ENCODE results near the gene DKK2. TPM values are rescaled to one million over a fixed set of nuclear protein-coding genes. Genes with fewer than 3 reads are reported as not detected.
"Not testable (repeated sequence)": the region's sequence is repeated elsewhere in the genome, so short reads cannot be mapped to it uniquely, and the experiment has no call there.

DKK2 gene
- total RNA-seq, 1 donor from 2014 or later = not detected

DNA sequence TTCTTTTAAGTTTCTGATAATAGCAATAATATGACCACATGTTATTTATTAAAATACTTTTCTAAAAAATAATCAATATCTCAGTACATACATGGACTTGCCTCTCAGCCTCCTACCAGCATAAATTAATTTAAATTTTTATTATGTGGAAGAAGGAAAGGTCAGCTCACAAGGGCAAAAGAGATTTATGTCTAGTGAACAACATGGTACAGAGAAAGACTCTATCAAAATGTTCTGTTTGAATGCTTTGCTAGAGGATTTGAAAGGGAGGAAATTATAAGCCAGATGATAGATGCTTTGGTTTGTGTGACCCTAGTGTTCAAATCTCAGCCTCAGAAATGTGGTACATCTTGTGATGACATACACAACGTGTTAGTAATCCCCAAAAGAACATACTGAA lies 94.3 kb downstream of the DKK2 start:
- Mint-ChIP-seq H3K36me3 (ENCODE audit: low read depth) (no peaks in the 10 kb centered on the region), H3K27me3 (ENCODE audit: insufficient read depth) (no peaks in the 10 kb centered on the region), H3K27ac (no peak overlapping the region), H3K4me1 (ENCODE audit: low read depth) (no peaks in the 10 kb centered on the region), H3K9me3 (no peaks in the 10 kb centered on the region), H3K4me3 (no peak overlapping the region)
- DNase-seq (ENCODE audit: low spot score) = no peak
- intact Hi-C loops (cut with micrococcal nuclease) = no loop called here

DNA sequence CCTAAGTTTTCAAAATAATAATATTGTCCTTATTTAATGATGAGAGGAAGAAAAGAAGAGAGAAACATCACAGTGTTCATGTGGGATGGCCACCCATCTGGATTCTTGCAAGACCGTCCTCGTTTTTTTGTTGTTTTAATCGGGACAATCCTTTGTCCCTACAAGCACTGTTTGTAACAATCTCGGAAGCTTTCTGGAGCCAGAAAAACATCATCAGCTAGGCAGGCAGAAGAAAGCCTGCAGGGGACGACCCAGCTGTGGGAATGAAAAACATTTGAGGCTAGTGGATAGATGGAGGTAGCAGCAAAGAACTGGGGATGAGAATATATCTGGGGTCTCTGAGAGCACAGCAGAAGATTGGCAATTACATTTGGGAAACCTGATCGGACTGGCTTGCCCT lies 105.6 kb downstream of the DKK2 start:
- Mint-ChIP-seq H3K36me3 (ENCODE audit: low read depth) (no peaks in the 10 kb centered on the region), H3K9me3 (no peaks in the 10 kb centered on the region), H3K27ac (no peak overlapping the region), H3K4me3 (no peak overlapping the region), H3K27me3 (ENCODE audit: insufficient read depth) (no peaks in the 10 kb centered on the region), H3K4me1 (ENCODE audit: low read depth) (no peaks in the 10 kb centered on the region)
- no peak for DNase-seq (ENCODE audit: low spot score)
- intact Hi-C loops (cut with micrococcal nuclease) = no loop called here

DNA sequence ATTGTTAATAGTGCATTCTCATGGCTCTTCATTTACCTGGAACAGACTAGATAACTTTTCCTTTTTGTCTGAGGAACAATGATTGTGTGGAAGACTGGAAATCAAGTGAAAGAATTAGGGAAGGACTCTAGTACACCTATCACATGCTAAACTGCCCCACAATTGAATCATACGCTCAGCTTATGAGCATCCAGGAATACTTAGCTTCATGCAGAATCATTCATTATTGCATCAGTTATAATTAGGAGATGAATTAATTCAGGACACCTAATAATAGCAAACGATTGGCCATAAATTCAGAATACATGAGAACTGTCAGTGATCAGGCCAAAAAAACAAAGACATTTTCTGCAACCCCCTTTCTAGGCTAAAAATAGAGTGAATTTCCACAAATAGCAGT lies 106.9 kb downstream of the DKK2 start:
- no peaks in the 10 kb centered on the region for H3K27me3 Mint-ChIP-seq (ENCODE audit: insufficient read depth)
- intact Hi-C loops (cut with micrococcal nuclease) = no loop called here
- no peaks in the 10 kb centered on the region for H3K4me1 Mint-ChIP-seq (ENCODE audit: low read depth)
- H3K36me3 Mint-ChIP-seq (ENCODE audit: low read depth) = no peaks in the 10 kb centered on the region
- H3K27ac Mint-ChIP-seq = no peak overlapping the region
- no peak for DNase-seq (ENCODE audit: low spot score)
- H3K9me3 Mint-ChIP-seq = no peaks in the 10 kb centered on the region
- no peak overlapping the region for H3K4me3 Mint-ChIP-seq

DNA sequence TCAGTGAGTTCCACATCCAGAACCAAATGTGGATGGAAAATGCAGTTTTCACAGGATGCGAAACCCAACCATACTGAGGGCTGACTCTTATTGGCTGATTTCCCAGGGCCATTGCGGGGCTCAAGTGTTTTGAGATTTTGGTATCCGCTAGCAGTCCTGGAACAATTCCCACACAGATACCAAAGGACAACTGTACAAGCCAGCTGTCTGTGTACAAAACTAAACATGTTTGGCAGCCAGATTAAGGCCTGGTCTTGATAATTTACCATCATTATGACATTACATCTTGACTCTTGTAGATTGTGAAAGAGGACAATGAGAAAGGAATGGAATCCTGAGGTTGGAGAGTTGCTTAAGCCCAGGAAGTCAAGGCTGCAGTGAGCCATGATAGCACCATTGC lies 121.9 kb downstream of the DKK2 start:
- DNase-seq (ENCODE audit: low spot score) = no peak
- H3K9me3 Mint-ChIP-seq = no peaks in the 10 kb centered on the region
- no peaks in the 10 kb centered on the region for H3K4me1 Mint-ChIP-seq (ENCODE audit: low read depth)
- H3K27ac Mint-ChIP-seq = no peak overlapping the region
- no peaks in the 10 kb centered on the region for H3K27me3 Mint-ChIP-seq (ENCODE audit: insufficient read depth)
- no peaks in the 10 kb centered on the region for H3K36me3 Mint-ChIP-seq (ENCODE audit: low read depth)
- no peak overlapping the region for H3K4me3 Mint-ChIP-seq
- intact Hi-C loops (cut with micrococcal nuclease) = no loop called here

DNA sequence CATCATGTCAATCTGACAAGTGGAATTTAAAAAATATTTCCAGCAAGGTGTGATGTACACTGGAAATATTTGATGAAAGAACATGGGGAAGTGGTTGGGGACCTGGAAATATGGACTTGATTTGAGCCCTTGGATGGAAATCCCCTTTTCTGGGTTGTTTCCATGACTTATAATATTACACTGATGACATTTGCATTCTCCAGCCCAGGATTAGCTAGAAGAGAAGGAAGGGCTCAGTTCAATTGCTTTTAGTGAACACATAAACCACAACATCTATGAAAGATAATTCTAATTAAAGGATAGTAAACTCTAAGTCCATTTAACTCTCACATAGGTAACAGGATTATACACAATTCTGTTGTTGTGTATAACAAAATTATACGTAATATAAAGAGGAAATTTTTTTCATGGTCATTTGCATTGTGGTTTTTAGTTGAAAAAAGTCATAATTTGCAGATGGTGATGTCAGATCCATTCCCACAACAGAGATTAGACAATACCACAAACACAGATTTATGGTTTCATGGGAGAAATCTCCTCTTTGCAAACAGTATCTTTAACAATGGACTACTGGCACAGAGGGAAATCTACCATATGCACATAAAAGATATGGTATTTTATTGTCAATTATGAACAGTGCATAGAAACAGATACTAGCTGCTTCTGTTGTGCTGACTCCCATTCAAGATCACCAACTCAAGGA lies 126.5 kb downstream of the DKK2 start:
- H3K27ac Mint-ChIP-seq = no peak overlapping the region
- H3K27me3 Mint-ChIP-seq (ENCODE audit: insufficient read depth) = no peaks in the 10 kb centered on the region
- intact Hi-C loops (cut with micrococcal nuclease) = no loop called here
- no peaks in the 10 kb centered on the region for H3K9me3 Mint-ChIP-seq
- no peak overlapping the region for H3K4me3 Mint-ChIP-seq
- no peaks in the 10 kb centered on the region for H3K4me1 Mint-ChIP-seq (ENCODE audit: low read depth)
- H3K36me3 Mint-ChIP-seq (ENCODE audit: low read depth) = no peaks in the 10 kb centered on the region
- no peak for DNase-seq (ENCODE audit: low spot score)

DNA sequence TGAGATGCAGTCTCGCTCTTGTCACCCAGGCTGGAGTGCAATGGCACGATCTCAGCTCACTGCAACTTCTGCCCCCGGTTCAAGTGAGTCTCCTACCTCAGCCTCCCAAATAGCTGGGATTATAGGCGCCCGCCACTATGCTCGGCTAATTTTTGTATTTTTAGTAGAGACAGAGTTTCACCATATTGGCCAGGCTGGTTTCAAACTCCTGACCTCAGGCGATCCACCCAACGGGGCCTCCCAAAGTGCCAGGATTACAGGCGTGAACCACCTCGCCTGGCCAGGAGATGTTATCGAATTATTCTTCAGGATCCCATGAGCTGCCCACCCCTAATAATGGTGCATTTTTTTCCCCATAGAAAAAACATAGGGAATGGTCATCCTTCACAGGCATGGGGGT lies 128.1 kb downstream of the DKK2 start:
- H3K4me3 Mint-ChIP-seq; H3K27ac Mint-ChIP-seq; H3K9me3 Mint-ChIP-seq; H3K36me3 Mint-ChIP-seq (ENCODE audit: low read depth); H3K27me3 Mint-ChIP-seq (ENCODE audit: insufficient read depth); intact Hi-C loops (cut with micrococcal nuclease); DNase-seq (ENCODE audit: low spot score); H3K4me1 Mint-ChIP-seq (ENCODE audit: low read depth): not testable (repeated sequence)

DNA sequence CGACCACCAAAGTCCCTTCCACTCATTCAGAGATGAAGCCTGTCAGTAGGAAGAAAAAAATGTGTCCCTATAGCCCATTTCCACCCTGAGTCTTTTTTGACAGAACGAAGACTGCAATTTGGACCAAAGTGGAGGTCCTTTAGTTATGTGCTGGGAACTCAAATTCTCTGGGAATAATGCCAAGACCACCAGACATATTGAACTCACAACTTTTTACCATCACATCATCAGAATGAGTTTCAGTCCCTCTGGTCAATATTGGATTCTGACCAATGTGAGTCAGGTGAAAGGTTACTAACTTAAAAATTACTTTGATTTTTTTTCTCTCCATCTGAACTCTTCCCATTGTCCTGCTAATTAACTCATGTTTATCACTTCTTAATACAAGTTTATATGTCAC lies 128.9 kb downstream of the DKK2 start:
- H3K4me3 Mint-ChIP-seq = no peak overlapping the region
- H3K9me3 Mint-ChIP-seq = no peaks in the 10 kb centered on the region
- no peaks in the 10 kb centered on the region for H3K4me1 Mint-ChIP-seq (ENCODE audit: low read depth)
- H3K27ac Mint-ChIP-seq = no peak overlapping the region
- no peaks in the 10 kb centered on the region for H3K27me3 Mint-ChIP-seq (ENCODE audit: insufficient read depth)
- intact Hi-C loops (cut with micrococcal nuclease) = no loop called here
- no peaks in the 10 kb centered on the region for H3K36me3 Mint-ChIP-seq (ENCODE audit: low read depth)
- no peak for DNase-seq (ENCODE audit: low spot score)

DNA sequence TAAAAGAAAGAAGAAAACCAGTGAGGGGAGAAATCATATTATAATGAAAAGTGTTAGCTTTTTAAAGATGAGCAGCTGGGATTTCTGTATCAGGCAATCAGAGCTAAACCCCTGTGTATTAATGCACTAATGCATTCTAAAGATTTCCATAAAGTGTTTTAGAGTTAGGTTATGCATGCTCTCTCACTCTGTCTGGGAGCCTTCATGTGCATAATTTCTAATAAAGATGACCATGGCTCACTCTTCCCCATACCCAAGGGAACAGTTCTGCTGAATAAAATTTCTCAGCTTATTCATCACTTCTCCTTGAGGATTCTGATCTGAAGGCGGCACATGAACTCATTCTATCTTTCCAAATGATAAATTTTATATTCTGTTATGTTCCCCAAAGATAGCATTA lies 129.4 kb downstream of the DKK2 start:
- DNase-seq (ENCODE audit: low spot score) = no peak
- no peaks in the 10 kb centered on the region for H3K4me1 Mint-ChIP-seq (ENCODE audit: low read depth)
- H3K36me3 Mint-ChIP-seq (ENCODE audit: low read depth) = no peaks in the 10 kb centered on the region
- intact Hi-C loops (cut with micrococcal nuclease) = no loop called here
- H3K27me3 Mint-ChIP-seq (ENCODE audit: insufficient read depth) = no peaks in the 10 kb centered on the region
- no peaks in the 10 kb centered on the region for H3K9me3 Mint-ChIP-seq
- H3K27ac Mint-ChIP-seq = no peak overlapping the region
- no peak overlapping the region for H3K4me3 Mint-ChIP-seq

DNA sequence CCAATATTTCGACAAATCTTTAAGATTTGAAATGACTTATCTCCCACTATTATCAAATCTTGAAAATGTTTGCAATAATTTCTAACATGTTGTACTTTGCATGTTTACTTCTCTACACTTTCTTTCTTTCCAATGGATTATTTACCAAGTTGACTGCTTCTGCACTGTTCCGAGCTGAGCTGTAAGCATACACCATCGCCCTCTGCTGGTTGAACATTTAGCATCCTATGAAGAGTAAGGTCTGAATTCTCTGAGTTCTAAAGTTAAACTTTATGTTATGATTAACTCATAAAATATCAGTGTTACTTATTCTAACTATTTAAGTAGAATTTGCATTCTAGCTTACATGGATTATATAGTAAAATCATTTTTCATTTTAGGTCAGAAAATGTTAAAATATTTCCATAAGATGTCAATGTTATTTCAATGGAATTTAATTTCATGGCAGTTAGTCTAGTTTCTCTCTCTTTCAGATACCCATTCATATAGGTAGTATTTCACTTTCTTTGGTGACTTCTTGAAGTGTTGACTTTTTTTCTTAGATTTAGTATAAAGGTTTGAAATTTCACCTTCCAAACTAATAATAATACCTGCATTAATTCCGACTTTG lies 137.4 kb downstream of the DKK2 start:
- Mint-ChIP-seq H3K4me3 (no peak overlapping the region), H3K36me3 (ENCODE audit: low read depth) (no peaks in the 10 kb centered on the region), H3K4me1 (ENCODE audit: low read depth) (no peaks in the 10 kb centered on the region), H3K27ac (no peak overlapping the region), H3K9me3 (no peaks in the 10 kb centered on the region), H3K27me3 (ENCODE audit: insufficient read depth) (no peaks in the 10 kb centered on the region)
- no peak for DNase-seq (ENCODE audit: low spot score)
- intact Hi-C loops (cut with micrococcal nuclease) = loop anchor here (1.0 kb wide), 1 partner anchor 529 kb away; no protein-coding TSS in a partner anchor

DNA sequence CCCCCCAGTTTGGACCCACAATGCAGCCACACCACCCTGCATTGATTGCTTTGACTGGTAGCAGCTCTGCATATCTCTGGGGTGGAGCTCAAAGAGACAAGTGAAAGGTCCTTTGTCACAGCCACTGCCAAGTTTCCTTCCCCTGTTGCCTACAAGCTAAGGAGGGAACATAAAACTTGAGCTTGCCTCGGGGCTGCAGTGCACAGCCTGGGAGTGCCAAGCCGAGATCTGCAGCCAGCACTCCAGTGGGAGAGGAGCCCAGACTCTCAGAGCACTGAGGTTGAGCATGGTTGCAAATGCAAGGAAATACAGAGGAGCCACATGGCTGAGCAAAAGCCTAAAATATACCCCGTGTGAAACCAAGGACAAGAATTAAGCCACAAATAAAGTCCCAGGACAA lies 142.2 kb downstream of the DKK2 start:
- Mint-ChIP-seq H3K4me1 (ENCODE audit: low read depth) (no peaks in the 10 kb centered on the region), H3K4me3 (no peak overlapping the region), H3K9me3 (no peaks in the 10 kb centered on the region), H3K36me3 (ENCODE audit: low read depth) (no peaks in the 10 kb centered on the region), H3K27me3 (ENCODE audit: insufficient read depth) (no peaks in the 10 kb centered on the region), H3K27ac (no peak overlapping the region)
- DNase-seq (ENCODE audit: low spot score) = no peak
- intact Hi-C loops (cut with micrococcal nuclease) = no loop called here

DNA sequence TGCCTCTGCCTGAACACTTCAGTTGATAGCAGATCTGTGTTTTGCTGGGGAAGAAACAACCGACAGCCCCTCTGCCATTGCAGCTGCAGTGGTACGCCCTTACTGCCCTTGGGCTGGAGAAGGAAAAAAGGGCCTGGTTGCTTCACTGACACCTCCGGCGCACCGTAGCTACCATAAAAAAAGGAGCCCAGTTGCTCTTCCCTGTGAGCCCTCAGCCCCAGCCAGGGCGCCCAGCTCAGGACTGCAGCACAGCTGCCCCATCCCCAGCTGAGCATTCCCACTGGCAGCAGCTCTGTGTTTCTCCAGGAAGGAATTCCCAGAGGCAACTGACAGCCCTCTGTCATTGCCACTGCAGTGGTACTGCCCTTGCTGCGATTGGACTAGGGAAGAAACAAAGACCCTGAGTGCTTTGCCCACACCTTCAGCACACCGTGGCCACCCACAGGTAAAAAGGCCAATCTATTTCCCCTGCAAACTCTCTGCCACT lies 142.7 kb downstream of the DKK2 start:
- intact Hi-C loops (cut with micrococcal nuclease) = no loop called here
- Mint-ChIP-seq H3K4me3 (no peak overlapping the region), H3K36me3 (ENCODE audit: low read depth) (no peaks in the 10 kb centered on the region), H3K9me3 (no peaks in the 10 kb centered on the region), H3K27me3 (ENCODE audit: insufficient read depth) (no peaks in the 10 kb centered on the region), H3K27ac (no peak overlapping the region), H3K4me1 (ENCODE audit: low read depth) (no peaks in the 10 kb centered on the region)
- DNase-seq (ENCODE audit: low spot score) = no peak

DNA sequence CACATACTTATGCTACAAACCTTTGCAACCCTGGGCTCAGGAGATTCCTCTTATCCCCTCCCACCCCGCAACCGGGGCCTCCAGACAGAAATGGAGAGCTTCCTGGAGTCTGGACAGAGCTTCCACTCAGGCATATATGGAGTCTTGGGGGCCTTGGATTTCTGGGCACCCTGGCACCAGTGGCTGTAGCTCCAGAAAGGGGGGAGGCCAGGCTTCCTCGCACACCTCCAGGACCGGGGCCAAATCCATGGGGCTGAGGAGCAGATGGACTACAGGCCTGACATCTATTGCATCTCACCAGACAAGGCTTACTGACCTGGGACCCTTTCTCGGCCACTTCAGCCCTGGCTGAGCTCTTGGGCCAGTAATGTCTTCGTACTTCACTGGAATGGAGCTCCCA lies 143.3 kb downstream of the DKK2 start:
- Mint-ChIP-seq H3K27ac (no peak overlapping the region), H3K4me1 (ENCODE audit: low read depth) (no peaks in the 10 kb centered on the region), H3K4me3 (no peak overlapping the region), H3K36me3 (ENCODE audit: low read depth) (no peaks in the 10 kb centered on the region), H3K9me3 (no peaks in the 10 kb centered on the region), H3K27me3 (ENCODE audit: insufficient read depth) (no peaks in the 10 kb centered on the region)
- intact Hi-C loops (cut with micrococcal nuclease) = no loop called here
- DNase-seq (ENCODE audit: low spot score) = no peak

DNA sequence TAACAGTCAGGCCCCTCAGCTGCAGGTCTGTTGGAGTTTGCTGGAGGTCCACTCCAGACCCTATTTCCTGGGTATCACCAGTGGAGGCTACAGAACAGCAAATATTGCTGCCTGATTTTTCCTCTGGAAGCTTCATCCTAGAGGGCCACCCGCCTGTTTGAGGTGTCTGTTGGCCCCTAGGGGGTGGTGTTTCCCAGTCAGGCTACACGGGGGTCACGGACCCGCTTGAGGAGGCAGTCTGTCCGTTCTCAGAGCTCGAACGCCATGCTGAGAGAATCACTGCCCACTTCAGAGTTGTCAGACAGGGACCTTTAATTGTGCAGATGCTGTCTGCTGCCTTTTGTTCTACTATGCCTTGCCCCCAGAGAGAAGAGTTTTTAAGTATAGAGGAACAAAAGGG lies 160.8 kb downstream of the DKK2 start:
- Mint-ChIP-seq H3K4me1 (ENCODE audit: low read depth) (no peaks in the 10 kb centered on the region), H3K9me3 (no peaks in the 10 kb centered on the region), H3K27ac (no peak overlapping the region), H3K27me3 (ENCODE audit: insufficient read depth) (no peaks in the 10 kb centered on the region), H3K36me3 (ENCODE audit: low read depth) (no peaks in the 10 kb centered on the region), H3K4me3 (no peak overlapping the region)
- intact Hi-C loops (cut with micrococcal nuclease) = no loop called here
- no peak for DNase-seq (ENCODE audit: low spot score)

All from activated T-helper 1 cell treated with anti-CD3 and anti-CD28 coated beads, Interleukin-12 subunit alpha, Interleukin-12 subunit beta, Interleukin-2, Interleukin-4 antibody, amounts not matched to agents 30 ng/mL and 10 ng/mL and 1 ng/mL, durations not matched to agents 14 hours and 24 hours and 36 hours (primary cell).